Caco-2 (cell line): ENCODE data around the gene KREMEN1. TPM values are rescaled to one million over a fixed set of nuclear protein-coding genes. Genes with fewer than 3 reads are reported as not detected.

Experiments
- BruUV-seq: library from RNA; stranded (reverse); fragments of 400-500 nt; replicated peaks from 2 replicates; lab custom pipeline; 2021; lab: Mats Ljungman, UMichigan
- CTCF ChIA-PET: fragments of 300-600 bp; sonication (Branson Sonifier 250); formaldehyde crosslinking; loops from one replicate; lab custom pipeline; 2022; ENCODE audit warnings: antibody characterized with exemption; lab: Charles Lee
- POLR2A ChIA-PET: fragments of 300-600 bp; sonication (Branson Sonifier 250); formaldehyde crosslinking; loops from one replicate; lab custom pipeline; 2022; ENCODE audit warnings: antibody characterized with exemption; lab: Charles Lee
- DNase-seq, 2 experiments: peaks; one replicate each; pipeline versions ENCODE4 v3.0.0 to v3.0.0-alpha.2; 2020 to 2022
- H3K27me3 ChIP-seq: replicated peaks from 2 replicates; pipeline ENCODE4 v1.6.0; 2011; ENCODE audit warnings: low read length; ENCODE audit not compliant: control insufficient read depth, insufficient read depth
- H3K36me3 ChIP-seq: 2 replicates; pipeline ENCODE4 v1.5.1; 2011; ENCODE audit warnings: low read length; ENCODE audit not compliant: control insufficient read depth, insufficient read depth
- H3K4me1 ChIP-seq: fragments of 250-450 bp; sonication (Bioruptor Pico); 2 replicates; pipeline ENCODE4 v1.5.1; 2020; ENCODE audit warnings: mild to moderate bottlenecking
- H3K4me3 ChIP-seq: 2 replicates; pipeline ENCODE4 v1.5.1; 2011; ENCODE audit warnings: low read depth, mild to moderate bottlenecking, control low read depth, low read length
- H3K9me3 ChIP-seq: fragments of 250-450 bp; sonication (Bioruptor Pico); 2 replicates; pipeline ENCODE4 v1.5.1; 2020; ENCODE audit warnings: mild to moderate bottlenecking, moderate library complexity
- H3K27ac Mint-ChIP-seq: one replicate; pipeline ENCODE4 v1.8.0; 2022; ENCODE audit warnings: mixed read lengths; ENCODE audit not compliant: unreplicated experiment
- H3K27me3 Mint-ChIP-seq: one replicate; pipeline ENCODE4 v1.8.0; 2022; ENCODE audit warnings: mixed read lengths; ENCODE audit not compliant: insufficient read depth, unreplicated experiment
- H3K36me3 Mint-ChIP-seq: one replicate; pipeline ENCODE4 v1.8.0; 2022; ENCODE audit warnings: mild to moderate bottlenecking, mixed read lengths; ENCODE audit not compliant: insufficient read depth, unreplicated experiment
- H3K4me1 Mint-ChIP-seq: one replicate; pipeline ENCODE4 v1.8.0; 2022; ENCODE audit warnings: low read depth, mixed read lengths; ENCODE audit not compliant: unreplicated experiment
- H3K4me3 Mint-ChIP-seq: one replicate; pipeline ENCODE4 v1.8.0; 2022; ENCODE audit warnings: mild to moderate bottlenecking, moderate library complexity, mixed read lengths; ENCODE audit not compliant: unreplicated experiment
- H3K9me3 Mint-ChIP-seq: one replicate; pipeline ENCODE4 v1.8.0; 2022; ENCODE audit warnings: mixed read lengths; ENCODE audit not compliant: unreplicated experiment
- CTCF ChIP-seq, 2 experiments: fragments of 200-600 bp in 1 of 2; IDR thresholded peaks; 1 replicate in 1 of 2; 2 replicates in 1 of 2; pipeline versions ENCODE4 v1.5.1 to v1.8.0; 2011 to 2022; ENCODE audit warnings: antibody characterized with exemption in 1 of 2, control low read depth in 1 of 2, inconsistent platforms in 1 of 2, low read depth in 1 of 2, low read length in 1 of 2, mild to moderate bottlenecking in 1 of 2, moderate library complexity in 1 of 2; ENCODE audit not compliant: insufficient read depth in 1 of 2, severe bottlenecking in 1 of 2, unreplicated experiment in 1 of 2
- intact Hi-C: fragments of 100-400 bp; cut with micrococcal nuclease; formaldehyde crosslinking; loops from one replicate; pipeline ENCODE4 v1.10.0; 2022; ENCODE audit not compliant: unreplicated experiment
- total RNA-seq: library from RNA; stranded (reverse); gene quantifications from 2 replicates; pipeline ENCODE4 v1.2.3, GENCODE V29; 2022

Gene KREMEN1
- total RNA-seq, 1 experiment from 2014 or later = 29.7 TPM

- H3K4me1 Mint-ChIP-seq = peaks cover 40% of the 10 kb centered on the region
These were observed 912 bp downstream of the KREMEN1 start for GRCh38 chr22:29073618-29074275.

GRCh38 chr22:29074276-29074772, 1.5 kb downstream of the KREMEN1 start:
- Mint-ChIP-seq H3K27ac (peak overlapping the region; percentile 42), H3K9me3 (no peaks in the 10 kb centered on the region), H3K27me3 (no peaks in the 10 kb centered on the region), H3K4me1 (peaks cover 36% of the 10 kb centered on the region), H3K4me3 (peak overlapping the region; percentile 80), H3K36me3 (peaks cover 28% of the 10 kb centered on the region)
- Histone ChIP-seq H3K4me3 (peak overlapping the region; percentile 81), H3K4me1 (peaks cover 46% of the 10 kb centered on the region), H3K36me3 (no peaks in the 10 kb centered on the region; the same call in 1 of the 2 replicates), H3K9me3 (no peaks in the 10 kb centered on the region), H3K27me3 (no peaks in the 10 kb centered on the region)
- CTCF ChIA-PET = interaction anchor here (1.0 kb wide), 1 partner anchor 21 kb away, joined by 4 read pairs; no protein-coding TSS in a partner anchor
- no peak for DNase-seq
- no peak for TF ChIP-seq CTCF (IDR thresholded peaks at IDR 0.05; ENCODE audit: insufficient read depth in 1 of 2, low read depth in 1 of 2, low read length in 1 of 2, severe bottlenecking in 1 of 2, unreplicated experiment in 1 of 2)
- no TSS peak for BruUV-seq
- POLR2A ChIA-PET = no interaction called here
- intact Hi-C loops = loop anchor here (1.0 to 5.0 kb wide), 3 partner anchors 43 to 173 kb away; no protein-coding TSS in a partner anchor

More at GRCh38 chr22:29073618-29074275, 912 bp downstream of the KREMEN1 start:
- Histone ChIP-seq H3K9me3 (no peaks in the 10 kb centered on the region), H3K36me3 (no peaks in the 10 kb centered on the region; the same call in 1 of the 2 replicates), H3K4me3 (peak overlapping the region; percentile 81), H3K4me1 (peaks cover 46% of the 10 kb centered on the region), H3K27me3 (no peaks in the 10 kb centered on the region)
- intact Hi-C loops = loop anchor here (1.0 to 5.0 kb wide), 3 partner anchors 44 to 174 kb away; no protein-coding TSS in a partner anchor
- Mint-ChIP-seq H3K36me3 (peaks cover 22% of the 10 kb centered on the region), H3K9me3 (no peaks in the 10 kb centered on the region), H3K27me3 (no peaks in the 10 kb centered on the region), H3K4me3 (peak overlapping the region; percentile 80), H3K27ac (peak overlapping the region; percentile 42)
- CTCF ChIA-PET = no interaction called here
- DNase-seq = peak; percentile 63 to 72
- POLR2A ChIA-PET = no interaction called here
- no peak for TF ChIP-seq CTCF (IDR thresholded peaks at IDR 0.05; ENCODE audit: insufficient read depth in 1 of 2, low read depth in 1 of 2, low read length in 1 of 2, severe bottlenecking in 1 of 2, unreplicated experiment in 1 of 2)
- BruUV-seq = no TSS peak

- DNase-seq = no peak
- Mint-ChIP-seq H3K27me3 (no peaks in the 10 kb centered on the region), H3K4me3 (no peak overlapping the region), H3K27ac (peak overlapping the region; percentile 32), H3K36me3 (peaks cover 13% of the 10 kb centered on the region), H3K4me1 (peaks cover 29% of the 10 kb centered on the region), H3K9me3 (no peaks in the 10 kb centered on the region)
- CTCF ChIA-PET = no interaction called here
- no peaks in the 10 kb centered on the region for H3K27me3 ChIP-seq
- intact Hi-C loops = no loop called here
- H3K9me3 ChIP-seq = no peaks in the 10 kb centered on the region
- H3K36me3 ChIP-seq = no peaks in the 10 kb centered on the region; the same call in 1 of the 2 replicates
- BruUV-seq = no TSS peak
- peaks cover 32% of the 10 kb centered on the region for H3K4me1 ChIP-seq
- TF ChIP-seq CTCF (IDR thresholded peaks at IDR 0.05; ENCODE audit: insufficient read depth in 1 of 2, low read depth in 1 of 2, low read length in 1 of 2, severe bottlenecking in 1 of 2, unreplicated experiment in 1 of 2) = no peak
- POLR2A ChIA-PET = no interaction called here
- no peak overlapping the region for H3K4me3 ChIP-seq
These were observed 5.4 kb downstream of the KREMEN1 start for GRCh38 chr22:29078036-29078868.
